ENCODE data around the gene XYLT1. TPM values are rescaled to one million over a fixed set of nuclear protein-coding genes. Genes with fewer than 3 reads are reported as not detected.
A peak's percentile ranks its signal among the peaks of the same experiment; 100 is the strongest.

The XYLT1 gene
- total RNA-seq, 2 donors from 2014 or later, result 14.4 to 31.3 TPM

- Histone ChIP-seq H3K27me3 (no peaks in the 10 kb centered on the region), H3K9me3 (no peaks in the 10 kb centered on the region), H3K27ac (no peak overlapping the region), H3K36me3 (peaks cover 68% of the 10 kb centered on the region), H3K4me1 (no peaks in the 10 kb centered on the region), H3K4me3 (no peak overlapping the region)
- TF ChIP-seq, protein P1, sequence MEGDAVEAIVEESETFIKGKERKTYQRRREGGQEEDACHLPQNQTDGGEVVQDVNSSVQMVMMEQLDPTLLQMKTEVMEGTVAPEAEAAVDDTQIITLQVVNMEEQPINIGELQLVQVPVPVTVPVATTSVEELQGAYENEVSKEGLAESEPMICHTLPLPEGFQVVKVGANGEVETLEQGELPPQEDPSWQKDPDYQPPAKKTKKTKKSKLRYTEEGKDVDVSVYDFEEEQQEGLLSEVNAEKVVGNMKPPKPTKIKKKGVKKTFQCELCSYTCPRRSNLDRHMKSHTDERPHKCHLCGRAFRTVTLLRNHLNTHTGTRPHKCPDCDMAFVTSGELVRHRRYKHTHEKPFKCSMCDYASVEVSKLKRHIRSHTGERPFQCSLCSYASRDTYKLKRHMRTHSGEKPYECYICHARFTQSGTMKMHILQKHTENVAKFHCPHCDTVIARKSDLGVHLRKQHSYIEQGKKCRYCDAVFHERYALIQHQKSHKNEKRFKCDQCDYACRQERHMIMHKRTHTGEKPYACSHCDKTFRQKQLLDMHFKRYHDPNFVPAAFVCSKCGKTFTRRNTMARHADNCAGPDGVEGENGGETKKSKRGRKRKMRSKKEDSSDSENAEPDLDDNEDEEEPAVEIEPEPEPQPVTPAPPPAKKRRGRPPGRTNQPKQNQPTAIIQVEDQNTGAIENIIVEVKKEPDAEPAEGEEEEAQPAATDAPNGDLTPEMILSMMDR (IDR thresholded peaks at IDR 0.05), result no peak
- DNase-seq (ENCODE audit: low spot score), result no peak
Measured at GRCh38 chr16:17129971-17130370, 340.8 kb downstream of the XYLT1 start.

DNA sequence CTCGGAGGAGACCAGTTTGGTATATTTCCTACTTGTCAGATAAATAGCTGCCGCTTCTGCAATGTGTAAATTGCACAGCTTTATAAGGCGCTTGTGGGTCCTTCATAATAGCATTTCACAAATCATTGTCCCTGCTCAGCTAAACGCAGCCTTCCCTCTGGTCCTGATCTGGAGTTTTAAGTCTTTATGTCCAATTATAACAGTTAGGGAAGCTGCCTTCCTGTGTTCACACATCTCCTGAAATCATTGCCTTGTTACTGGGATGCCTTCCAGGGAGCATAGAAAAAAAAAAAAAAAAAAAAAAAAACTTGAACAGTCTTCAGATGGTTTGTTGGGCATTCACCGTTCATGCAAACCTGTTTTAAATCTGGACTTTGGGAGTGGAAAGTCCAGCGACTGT, 342.0 kb downstream of the XYLT1 start:
- H3K9me3 ChIP-seq, result no peaks in the 10 kb centered on the region
- DNase-seq (ENCODE audit: low spot score), result no peak
- TF ChIP-seq, protein P1 (IDR thresholded peaks at IDR 0.05), result no peak
- no peak overlapping the region for H3K27ac ChIP-seq
- H3K4me1 ChIP-seq, result no peaks in the 10 kb centered on the region
- H3K4me3 ChIP-seq, result no peak overlapping the region
- peaks cover 71% of the 10 kb centered on the region for H3K36me3 ChIP-seq
- no peaks in the 10 kb centered on the region for H3K27me3 ChIP-seq

DNA sequence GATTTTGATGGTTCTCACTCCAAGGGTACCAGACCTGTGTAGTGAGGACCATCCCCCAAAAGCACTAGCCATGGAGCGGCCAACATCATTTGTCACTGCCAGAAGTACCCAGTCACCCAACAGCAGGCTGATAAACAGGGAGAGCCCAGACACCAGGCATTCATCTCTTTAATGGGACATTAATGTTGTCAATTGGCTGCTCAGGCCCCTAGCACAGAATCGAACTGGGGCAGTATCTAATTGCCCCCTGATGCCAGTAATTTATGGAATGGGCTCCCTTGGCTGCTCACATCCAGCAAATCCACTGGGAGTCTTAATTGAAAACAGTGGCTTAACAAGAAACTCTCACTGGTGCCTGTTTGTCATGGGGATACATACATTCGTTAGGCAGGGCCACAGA, 344.6 kb downstream of the XYLT1 start:
- Histone ChIP-seq H3K36me3 (peaks cover 57% of the 10 kb centered on the region), H3K4me3 (no peak overlapping the region)
- TF ChIP-seq, protein P1 (IDR thresholded peaks at IDR 0.05), result no peak

DNA sequence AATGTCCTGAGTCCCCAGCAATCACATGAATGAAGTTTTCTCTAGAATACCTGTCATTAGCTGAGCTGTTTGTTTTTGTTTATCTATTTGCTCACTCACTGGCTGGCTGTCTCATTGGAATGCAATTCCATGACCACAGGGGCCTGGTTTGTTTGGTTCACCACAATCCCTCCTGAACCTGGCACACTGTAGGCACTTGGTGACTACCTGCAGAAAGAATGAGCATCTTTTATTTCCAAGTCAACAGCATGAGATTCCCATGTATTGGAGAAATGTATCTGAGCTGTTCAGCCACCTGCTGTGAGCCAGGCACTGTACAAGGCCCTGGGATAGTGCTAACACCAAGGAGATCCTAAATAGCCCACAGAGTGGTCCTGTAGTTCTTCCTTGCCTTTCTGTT, 345.1 kb downstream of the XYLT1 start:
- no peaks in the 10 kb centered on the region for H3K9me3 ChIP-seq
- no peak overlapping the region for H3K27ac ChIP-seq
- no peak overlapping the region for H3K4me3 ChIP-seq
- no peaks in the 10 kb centered on the region for H3K27me3 ChIP-seq
- peaks cover 56% of the 10 kb centered on the region for H3K36me3 ChIP-seq
- TF ChIP-seq, protein P1 (IDR thresholded peaks at IDR 0.05), result no peak
- H3K4me1 ChIP-seq, result no peaks in the 10 kb centered on the region
- DNase-seq (ENCODE audit: low spot score), result no peak

More for the DNA sequence above, 344.6 kb downstream of the XYLT1 start:
- DNase-seq (ENCODE audit: low spot score), result no peak
- H3K4me1 ChIP-seq, result no peaks in the 10 kb centered on the region
- H3K27ac ChIP-seq, result no peak overlapping the region
- no peaks in the 10 kb centered on the region for H3K27me3 ChIP-seq
- no peaks in the 10 kb centered on the region for H3K9me3 ChIP-seq

- Histone ChIP-seq H3K4me1 (no peaks in the 10 kb centered on the region), H3K27me3 (no peaks in the 10 kb centered on the region), H3K4me3 (no peak overlapping the region), H3K9me3 (no peaks in the 10 kb centered on the region), H3K36me3 (peaks cover 10% of the 10 kb centered on the region), H3K27ac (no peak overlapping the region)
- DNase-seq (ENCODE audit: low spot score), result peak; percentile 2
- TF ChIP-seq, protein P1 (IDR thresholded peaks at IDR 0.05), result no peak
Measured at GRCh38 chr16:17117906-17118577, 352.7 kb downstream of the XYLT1 start.
